Measurements from ENCODE around the gene MRPL19.

MRPL19 gene

DNA sequence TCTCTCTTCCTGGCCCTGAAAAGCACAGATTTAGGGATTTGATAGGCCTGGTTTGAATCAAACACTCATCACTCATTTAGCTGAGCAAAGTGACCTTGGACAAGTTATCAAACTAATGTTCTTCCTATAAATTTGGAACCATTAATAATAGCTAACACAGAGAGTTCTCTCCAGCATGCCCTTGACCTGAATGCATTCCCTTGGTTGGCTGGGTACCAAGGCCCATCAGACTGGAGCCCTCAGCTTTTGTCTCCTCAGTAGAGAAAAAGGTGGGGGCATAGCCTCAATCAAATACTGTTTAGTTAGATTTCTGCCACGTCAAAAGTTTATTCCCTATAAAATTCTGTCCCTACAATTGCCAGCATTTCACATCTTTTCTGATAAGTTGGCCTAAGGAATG lies 13.8 kb upstream of the MRPL19 start:
- no peaks in the 10 kb centered on the region for H4K20me1 ChIP-seq (ENCODE audit: low read depth, low read length)
- no peaks in the 10 kb centered on the region for H3F3A ChIP-seq (ENCODE audit: insufficient read depth)
- H3K9ac ChIP-seq (ENCODE audit: low read length) = no peak overlapping the region
- no peaks in the 10 kb centered on the region for H3K9me3 ChIP-seq (ENCODE audit: insufficient read depth, low read length)
- H3K4me2 ChIP-seq (ENCODE audit: low read depth, low read length, poor library complexity, severe bottlenecking) = no peak overlapping the region
- H3K27me3 ChIP-seq (ENCODE audit: low read length) = no peaks in the 10 kb centered on the region
- H3K36me3 ChIP-seq (ENCODE audit: low read length) = no peaks in the 10 kb centered on the region
- no peaks in the 10 kb centered on the region for H3K9me2 ChIP-seq (replicated peaks; ENCODE audit: insufficient read depth, low read length)
- H3K4me3 ChIP-seq (ENCODE audit: insufficient read depth, low read length, poor library complexity, severe bottlenecking) = no peak overlapping the region
- no peak overlapping the region for H2AFZ ChIP-seq (ENCODE audit: low read depth, low read length, severe bottlenecking)
- no peaks in the 10 kb centered on the region for H3K79me2 ChIP-seq (ENCODE audit: insufficient read depth, low read length)
- TF ChIP-seq EZH2phosphoT487 (conservative IDR thresholded peaks at IDR 0.05; ENCODE audit: low read length) = no peak
- TF ChIP-seq, protein P1, sequence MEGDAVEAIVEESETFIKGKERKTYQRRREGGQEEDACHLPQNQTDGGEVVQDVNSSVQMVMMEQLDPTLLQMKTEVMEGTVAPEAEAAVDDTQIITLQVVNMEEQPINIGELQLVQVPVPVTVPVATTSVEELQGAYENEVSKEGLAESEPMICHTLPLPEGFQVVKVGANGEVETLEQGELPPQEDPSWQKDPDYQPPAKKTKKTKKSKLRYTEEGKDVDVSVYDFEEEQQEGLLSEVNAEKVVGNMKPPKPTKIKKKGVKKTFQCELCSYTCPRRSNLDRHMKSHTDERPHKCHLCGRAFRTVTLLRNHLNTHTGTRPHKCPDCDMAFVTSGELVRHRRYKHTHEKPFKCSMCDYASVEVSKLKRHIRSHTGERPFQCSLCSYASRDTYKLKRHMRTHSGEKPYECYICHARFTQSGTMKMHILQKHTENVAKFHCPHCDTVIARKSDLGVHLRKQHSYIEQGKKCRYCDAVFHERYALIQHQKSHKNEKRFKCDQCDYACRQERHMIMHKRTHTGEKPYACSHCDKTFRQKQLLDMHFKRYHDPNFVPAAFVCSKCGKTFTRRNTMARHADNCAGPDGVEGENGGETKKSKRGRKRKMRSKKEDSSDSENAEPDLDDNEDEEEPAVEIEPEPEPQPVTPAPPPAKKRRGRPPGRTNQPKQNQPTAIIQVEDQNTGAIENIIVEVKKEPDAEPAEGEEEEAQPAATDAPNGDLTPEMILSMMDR (IDR thresholded peaks at IDR 0.05; ENCODE audit: insufficient read depth, low read length, poor library complexity, severe bottlenecking) = no peak
- H3K27ac ChIP-seq (ENCODE audit: low read depth, low read length) = no peak overlapping the region

DNA sequence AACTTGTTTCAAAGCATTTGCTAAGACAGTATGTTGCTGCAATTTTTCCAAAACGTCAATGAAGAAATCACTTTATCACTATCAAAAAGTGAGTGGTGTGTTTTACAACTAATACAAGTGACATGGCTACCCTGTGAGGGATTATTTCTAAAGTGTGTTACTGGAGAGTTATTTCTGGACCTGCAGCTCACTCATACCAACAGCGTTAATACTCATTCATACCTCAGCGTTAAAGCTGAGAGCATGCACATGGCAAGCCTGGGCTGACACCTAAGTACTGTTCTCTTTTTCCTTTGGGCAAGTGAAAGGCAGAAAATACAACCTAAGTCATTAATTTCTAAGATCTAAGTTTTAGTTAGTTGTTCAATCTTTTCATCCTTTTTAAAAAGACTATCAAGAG lies 13.0 kb upstream of the MRPL19 start:
- TF ChIP-seq, protein P1 (IDR thresholded peaks at IDR 0.05; ENCODE audit: insufficient read depth, low read length, poor library complexity, severe bottlenecking) = no peak
- TF ChIP-seq EZH2phosphoT487 (conservative IDR thresholded peaks at IDR 0.05; ENCODE audit: low read length) = no peak
- H4K20me1 ChIP-seq (ENCODE audit: low read depth, low read length) = no peaks in the 10 kb centered on the region
- no peak overlapping the region for H3K4me2 ChIP-seq (ENCODE audit: low read depth, low read length, poor library complexity, severe bottlenecking)
- H3K27me3 ChIP-seq (ENCODE audit: low read length) = no peaks in the 10 kb centered on the region
- H3K9me2 ChIP-seq (replicated peaks; ENCODE audit: insufficient read depth, low read length) = no peaks in the 10 kb centered on the region
- no peaks in the 10 kb centered on the region for H3K36me3 ChIP-seq (ENCODE audit: low read length)
- H3K9me3 ChIP-seq (ENCODE audit: insufficient read depth, low read length) = no peaks in the 10 kb centered on the region
- no peaks in the 10 kb centered on the region for H3K79me2 ChIP-seq (ENCODE audit: insufficient read depth, low read length)
- no peak overlapping the region for H3K9ac ChIP-seq (ENCODE audit: low read length)
- no peak overlapping the region for H2AFZ ChIP-seq (ENCODE audit: low read depth, low read length, severe bottlenecking)
- H3F3A ChIP-seq (ENCODE audit: insufficient read depth) = no peaks in the 10 kb centered on the region
- no peak overlapping the region for H3K4me3 ChIP-seq (ENCODE audit: insufficient read depth, low read length, poor library complexity, severe bottlenecking)
- no peak overlapping the region for H3K27ac ChIP-seq (ENCODE audit: low read depth, low read length)

DNA sequence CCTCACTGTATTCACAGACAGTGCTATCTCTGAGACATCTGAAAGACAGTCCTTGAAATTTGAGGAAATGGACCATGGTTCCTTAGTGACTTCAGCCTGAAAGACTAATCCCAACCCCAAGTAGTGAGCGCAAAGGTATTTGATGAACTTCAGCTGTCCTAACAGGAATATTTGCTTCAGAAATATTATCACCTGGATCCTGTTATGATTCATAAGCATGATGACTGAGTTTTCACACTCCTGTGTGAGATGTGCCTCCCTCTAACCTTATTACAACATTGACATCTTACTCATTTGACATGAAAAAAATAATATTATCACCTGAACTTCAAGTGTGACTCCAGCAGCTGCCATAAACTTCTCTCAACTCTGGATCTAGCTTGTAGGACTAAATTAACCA lies 11.6 kb upstream of the MRPL19 start:
- H3K36me3 ChIP-seq (ENCODE audit: low read length) = no peaks in the 10 kb centered on the region
- TF ChIP-seq, protein P1 (IDR thresholded peaks at IDR 0.05; ENCODE audit: insufficient read depth, low read length, poor library complexity, severe bottlenecking) = no peak
- no peak for TF ChIP-seq EZH2phosphoT487 (conservative IDR thresholded peaks at IDR 0.05; ENCODE audit: low read length)
- H3K27ac ChIP-seq (ENCODE audit: low read depth, low read length) = no peak overlapping the region
- no peaks in the 10 kb centered on the region for H3F3A ChIP-seq (ENCODE audit: insufficient read depth)
- no peak overlapping the region for H3K4me3 ChIP-seq (ENCODE audit: insufficient read depth, low read length, poor library complexity, severe bottlenecking)
- H3K9ac ChIP-seq (ENCODE audit: low read length) = no peak overlapping the region
- no peaks in the 10 kb centered on the region for H3K9me3 ChIP-seq (ENCODE audit: insufficient read depth, low read length)
- no peaks in the 10 kb centered on the region for H3K9me2 ChIP-seq (replicated peaks; ENCODE audit: insufficient read depth, low read length)
- H4K20me1 ChIP-seq (ENCODE audit: low read depth, low read length) = no peaks in the 10 kb centered on the region
- H3K4me2 ChIP-seq (ENCODE audit: low read depth, low read length, poor library complexity, severe bottlenecking) = no peak overlapping the region
- no peaks in the 10 kb centered on the region for H3K79me2 ChIP-seq (ENCODE audit: insufficient read depth, low read length)
- H3K27me3 ChIP-seq (ENCODE audit: low read length) = no peaks in the 10 kb centered on the region
- H2AFZ ChIP-seq (ENCODE audit: low read depth, low read length, severe bottlenecking) = no peak overlapping the region
